ENCODE measurements around the gene PTTG1IP. TPM values are rescaled to one million over a fixed set of nuclear protein-coding genes. Genes with fewer than 3 reads are reported as not detected.

PTTG1IP gene
- total and polyA plus RNA-seq, 2 of the 4 experiments (the other 2 are of a cell fraction) = 167 to 194 TPM

- 77% methylated on average over 5 of the region's 11 CpGs; no CpG with 5 or more reads in 1 of the 2 experiments for WGBS, 2 experiments (ENCODE audit: extremely low coverage in 2 of 2, insufficient read length in 1 of 2)
- H2BK120ac ChIP-seq (ENCODE audit: low read depth, low read length) = no peak overlapping the region
- dilution Hi-C loops (cut with HindIII; ENCODE audit: low sequenced_read_pairs, unreplicated experiment) (no loop called here), intact Hi-C loops (cut with micrococcal nuclease) (no loop called here), in situ Hi-C loops (cut with MboI; ENCODE audit: low sequenced_read_pairs) (no loop called here)
- H3K79me1 ChIP-seq (ENCODE audit: low read depth in 1 of 2, low read length in 2 of 2) = no peaks in the 10 kb centered on the region
- H3K36me3 ChIP-seq (ENCODE audit: control insufficient read depth, insufficient read depth, low read length) = no peaks in the 10 kb centered on the region
- H2AFZ ChIP-seq (replicated peaks; ENCODE audit: low read length, poor library complexity) = no peak overlapping the region
- H4K91ac ChIP-seq (ENCODE audit: insufficient read depth, low read depth, low read length) = no peak overlapping the region
- no peak overlapping the region for H3K56ac ChIP-seq (ENCODE audit: extremely low read depth, insufficient read depth, low read length)
- H3K23ac ChIP-seq (ENCODE audit: low read depth, low read length) = no peak overlapping the region
- H2AK9ac ChIP-seq (replicated peaks; ENCODE audit: low read depth, low read length, poor library complexity) = no peak overlapping the region
- TF ChIP-seq USF2 (IDR thresholded peaks at IDR 0.05; ENCODE audit: low read depth, low read length) (no peak), MAFK (IDR thresholded peaks at IDR 0.05; ENCODE audit: low read depth, low read length) (no peak), RFX5 (IDR thresholded peaks at IDR 0.05; ENCODE audit: low read depth, low read length) (no peak), POLR2A (IDR thresholded peaks at IDR 0.05; ENCODE audit: low read depth, low read length) (no peak), NFE2L2 (IDR thresholded peaks at IDR 0.05; ENCODE audit: low read depth, low read length) (no peak), RAD21 (IDR thresholded peaks at IDR 0.05; ENCODE audit: low read length) (no peak), ELK1 (IDR thresholded peaks at IDR 0.05; ENCODE audit: borderline replicate concordance, low read depth, low read length) (no peak), BHLHE40 (IDR thresholded peaks at IDR 0.05; ENCODE audit: low read depth, low read length) (no peak), CEBPB (IDR thresholded peaks at IDR 0.05; ENCODE audit: low read depth, low read length) (no peak), RCOR1 (IDR thresholded peaks at IDR 0.05; ENCODE audit: insufficient replicate concordance, low read length) (no peak), CHD1 (IDR thresholded peaks at IDR 0.05; ENCODE audit: low read depth, low read length) (no peak), FOS (IDR thresholded peaks at IDR 0.05; ENCODE audit: low read depth, low read length) (no peak), MXI1 (IDR thresholded peaks at IDR 0.05; ENCODE audit: borderline replicate concordance, low read depth, low read length) (no peak), MAZ (IDR thresholded peaks at IDR 0.05; ENCODE audit: borderline replicate concordance, low read depth, low read length) (no peak), SMC3 (IDR thresholded peaks at IDR 0.05; ENCODE audit: low read depth, low read length) (no peak)
- TF ChIP-seq, protein P1, sequence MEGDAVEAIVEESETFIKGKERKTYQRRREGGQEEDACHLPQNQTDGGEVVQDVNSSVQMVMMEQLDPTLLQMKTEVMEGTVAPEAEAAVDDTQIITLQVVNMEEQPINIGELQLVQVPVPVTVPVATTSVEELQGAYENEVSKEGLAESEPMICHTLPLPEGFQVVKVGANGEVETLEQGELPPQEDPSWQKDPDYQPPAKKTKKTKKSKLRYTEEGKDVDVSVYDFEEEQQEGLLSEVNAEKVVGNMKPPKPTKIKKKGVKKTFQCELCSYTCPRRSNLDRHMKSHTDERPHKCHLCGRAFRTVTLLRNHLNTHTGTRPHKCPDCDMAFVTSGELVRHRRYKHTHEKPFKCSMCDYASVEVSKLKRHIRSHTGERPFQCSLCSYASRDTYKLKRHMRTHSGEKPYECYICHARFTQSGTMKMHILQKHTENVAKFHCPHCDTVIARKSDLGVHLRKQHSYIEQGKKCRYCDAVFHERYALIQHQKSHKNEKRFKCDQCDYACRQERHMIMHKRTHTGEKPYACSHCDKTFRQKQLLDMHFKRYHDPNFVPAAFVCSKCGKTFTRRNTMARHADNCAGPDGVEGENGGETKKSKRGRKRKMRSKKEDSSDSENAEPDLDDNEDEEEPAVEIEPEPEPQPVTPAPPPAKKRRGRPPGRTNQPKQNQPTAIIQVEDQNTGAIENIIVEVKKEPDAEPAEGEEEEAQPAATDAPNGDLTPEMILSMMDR (conservative IDR thresholded peaks at IDR 0.05; ENCODE audit: low read depth, low read length) = no peak
- H3K4me2 ChIP-seq (ENCODE audit: low read depth, low read length) = no peak overlapping the region
- ChIA-PET POLR2A (ENCODE audit: unreplicated experiment) (no interaction called here), CTCF (no interaction called here)
- no TSS peak for BruUV-seq (replicated peaks)
- H4K8ac ChIP-seq (ENCODE audit: low read depth in 2 of 2, low read length in 2 of 2) = no peak overlapping the region
- H2BK20ac ChIP-seq (ENCODE audit: low read depth, low read length) = no peak overlapping the region
- no peak overlapping the region for H3K18ac ChIP-seq (ENCODE audit: low read depth, low read length)
- no peak for ATAC-seq (ENCODE audit: low read depth)
- H3K4ac ChIP-seq (ENCODE audit: low read depth, low read length) = no peak overlapping the region
- H3K4me3 ChIP-seq (ENCODE audit: insufficient read depth, low read depth, low read length) = no peak overlapping the region
- 0 out of 2 replicates have a peak, but pooled peaks cover 5% of the 10 kb centered on the region for H4K20me1 ChIP-seq (ENCODE audit: insufficient read depth, low read length)
- H3K9me1 ChIP-seq (ENCODE audit: insufficient read depth, low read length) = peaks cover under 1% of the 10 kb centered on the region
- no peak for DNase-seq
- peaks cover 7% of the 10 kb centered on the region for H3K9me3 ChIP-seq (ENCODE audit: control insufficient read depth, insufficient read depth, low read length)
- H3K4me1 ChIP-seq (ENCODE audit: control insufficient read depth, insufficient read depth, low read length) = no peaks in the 10 kb centered on the region
- H3K14ac ChIP-seq (replicated peaks; ENCODE audit: low read depth, low read length) = no peak overlapping the region
- H3K27ac ChIP-seq (ENCODE audit: insufficient read depth, low read length) = no peak overlapping the region
- no peak overlapping the region for H2BK5ac ChIP-seq (ENCODE audit: low read depth, low read length, poor library complexity, severe bottlenecking)
- no peak overlapping the region for H4K5ac ChIP-seq (ENCODE audit: low read depth, low read length)
- no peak overlapping the region for H2AK5ac ChIP-seq (ENCODE audit: low read depth, low read length)
- H2BK15ac ChIP-seq (ENCODE audit: low read depth, low read length) = no peak overlapping the region
- peaks cover 35% of the 10 kb centered on the region for H3K27me3 ChIP-seq (ENCODE audit: control insufficient read depth, insufficient read depth, low read length)
- H3K9ac ChIP-seq (ENCODE audit: low read depth, low read length) = no peak overlapping the region
Measured at GRCh38 chr21:44887126-44887806, 13.8 kb upstream of the PTTG1IP start.

Data from IMR-90 (cell line).